HepG2 (cell line): ENCODE results near the gene ALB. TPM values are rescaled to one million over a fixed set of nuclear protein-coding genes. Genes with fewer than 3 reads are reported as not detected.
A peak's percentile ranks its signal among the peaks of the same experiment; 100 is the strongest.

Source experiments
- ATF6 ChIP-seq: sonication (generic); formaldehyde crosslinking; conservative IDR thresholded peaks from 2 replicates; pipeline ENCODE4 v1.4.0; 2020; ENCODE audit warnings: missing genetic modification reagents
- BCL6 ChIP-seq: IDR thresholded peaks from 2 replicates; pipeline ENCODE4 v1.6.1; 2016; ENCODE audit warnings: missing genetic modification reagents, missing compliant biosample characterization
- FOXP1 ChIP-seq, 2 experiments: fragments of 450-650 bp in 1 of 2; IDR thresholded peaks; 2 replicates each; pipeline ENCODE4 v1.6.1; 2017 to 2018; ENCODE audit warnings: antibody characterized with exemption in 1 of 2
- KLF16 ChIP-seq, 2 experiments: sonication (generic) in 1 of 2; formaldehyde crosslinking in 1 of 2; IDR thresholded peaks; 2 replicates each; pipeline versions ENCODE4 v1.6.1 to v1.8.0; 2016 to 2023; ENCODE audit warnings: missing genetic modification reagents in 2 of 2, missing compliant biosample characterization in 1 of 2
- NR2C2 ChIP-seq: sonication (generic); formaldehyde crosslinking; IDR thresholded peaks from 2 replicates; pipeline ENCODE4 v1.4.0; 2020; ENCODE audit warnings: missing genetic modification reagents, mild to moderate bottlenecking, moderate library complexity, borderline replicate concordance
- SNAPC4 ChIP-seq: sonication (generic); formaldehyde crosslinking; IDR thresholded peaks from 2 replicates; pipeline ENCODE4 v1.4.0; 2020; ENCODE audit warnings: mild to moderate bottlenecking, missing genetic modification reagents
- TBL1XR1 ChIP-seq: fragments of 150-350 bp; IDR thresholded peaks from 2 replicates; pipeline ENCODE4 v1.6.1; 2014; ENCODE audit warnings: borderline replicate concordance, low read length; ENCODE audit not compliant: partially characterized antibody
- ZBED4 ChIP-seq: sonication (generic); formaldehyde crosslinking; IDR thresholded peaks from 2 replicates; pipeline ENCODE4 v1.4.0; 2020; ENCODE audit warnings: missing genetic modification reagents, borderline replicate concordance
- ZFP1 ChIP-seq: IDR thresholded peaks from 2 replicates; pipeline ENCODE4 v1.6.1; 2016
- ZNF451 ChIP-seq: sonication (generic); formaldehyde crosslinking; IDR thresholded peaks from 2 replicates; pipeline ENCODE4 v1.5.0; 2020; ENCODE audit warnings: mild to moderate bottlenecking, missing genetic modification reagents
- ZNF75D ChIP-seq: sonication (generic); formaldehyde crosslinking; IDR thresholded peaks from 2 replicates; pipeline ENCODE4 v1.8.1; 2023; ENCODE audit warnings: missing genetic modification reagents, mild to moderate bottlenecking, borderline replicate concordance
- polyA plus RNA-seq, 8 experiments: library from polyadenylated mRNA; depleted of rRNA in 3 of 8; stranded (reverse) in 7 of 8; unstranded in 1 of 8; fragments of >200 nt; fragmentation: Illumina TruSeq in 4 of 8; extraction: Trizol in 4 of 8; gene quantifications; 2 replicates each; pipeline versions ENCODE4 v1.2.1 to v1.2.3, GENCODE V29; 2011 to 2016; ENCODE audit warnings: low read depth in 4 of 8, missing spikeins in 1 of 8, mixed read lengths in 1 of 8; ENCODE audit not compliant: insufficient read depth in 1 of 8
- total RNA-seq, 5 experiments: library from RNA; depleted of rRNA; stranded (reverse); fragments of >200 nt; fragmentation: Illumina TruSeq; extraction: Trizol; gene quantifications; 2 replicates each; pipeline ENCODE4 v1.2.3, GENCODE V29; 2016; ENCODE audit warnings: low read depth in 1 of 5

Gene ALB
- total and polyA plus RNA-seq, 2 of the 13 experiments (the other 11 are each of a cell fraction or from before 2014, with no cell fraction given): 22,259 to 22,625 TPM

- no peak for TF ChIP-seq ZBED4
- peak; percentile 65 for TF ChIP-seq TBL1XR1
- TF ChIP-seq ATF6: no peak
- TF ChIP-seq BCL6 (CRISPR knock-in tag): peak; percentile 87
- 0 out of 4 replicates have a peak, but pooled peaks of 1 of the 2 experiments have one; percentile 29 for TF ChIP-seq KLF16 (CRISPR knock-in tag; IDR thresholded peaks at IDR 0.05)
- TF ChIP-seq NR2C2 (CRISPR knock-in tag): no peak
- peak; percentile 76; the same call in 1 of the 2 replicates for TF ChIP-seq FOXP1 (IDR thresholded peaks at IDR 0.05)
- TF ChIP-seq FOXP1 (CRISPR knock-in tag; IDR thresholded peaks at IDR 0.05): peak; percentile 95
- TF ChIP-seq ZFP1 (CRISPR knock-in tag): peak; percentile 82; the same call in 1 of the 2 replicates
- TF ChIP-seq ZNF75D (CRISPR knock-in tag): no peak
- TF ChIP-seq SNAPC4 (CRISPR knock-in tag): no peak
- no peak for TF ChIP-seq ZNF451 (CRISPR knock-in tag)
Measured at GRCh38 chr4:73388887-73389286, 15.2 kb upstream of the ALB start (continued).
